ENCODE data around the gene UBA5.
A peak's percentile ranks its signal among the peaks of the same experiment; 100 is the strongest.
"Not testable (repeated sequence)": the region's sequence is repeated elsewhere in the genome, so short reads cannot be mapped to it uniquely, and the experiment has no call there.

UBA5 gene
- total RNA-seq = 28.1 to 37.0 (median 30.4) reads per million in 3 donors

- H3K4me1 ChIP-seq (ENCODE audit: control insufficient read depth, insufficient read depth, low read length, poor library complexity, severe bottlenecking) = peaks cover 11% of the 10 kb centered on the region
- no peaks in the 10 kb centered on the region for H3K27me3 ChIP-seq (replicated peaks; ENCODE audit: control insufficient read depth, insufficient read depth, low read length, poor library complexity, severe bottlenecking)
- peak within 1 kb of the TSS; percentile 77 for H3K27ac ChIP-seq (ENCODE audit: insufficient read depth, low read length, poor library complexity, severe bottlenecking)
- no peaks in the 10 kb centered on the region for H3K36me3 ChIP-seq (ENCODE audit: control insufficient read depth, insufficient read depth, low read length)
- H3K9me3 ChIP-seq (ENCODE audit: control insufficient read depth, low read length) = no peaks in the 10 kb centered on the region
- peak; percentile 51 to 56 (median 54) for DNase-seq
- peak within 1 kb of the TSS; percentile 93 for H3K4me3 ChIP-seq (ENCODE audit: insufficient read depth, low read depth, low read length, poor library complexity, severe bottlenecking)
Observed at GRCh38 chr3:132660052-132660810, at the start of gene UBA5. Gene UBA5, plus strand, starts transcription at chr3:132660329. Its CDS starts 209 bp downstream, at chr3:132660538.

DNA sequence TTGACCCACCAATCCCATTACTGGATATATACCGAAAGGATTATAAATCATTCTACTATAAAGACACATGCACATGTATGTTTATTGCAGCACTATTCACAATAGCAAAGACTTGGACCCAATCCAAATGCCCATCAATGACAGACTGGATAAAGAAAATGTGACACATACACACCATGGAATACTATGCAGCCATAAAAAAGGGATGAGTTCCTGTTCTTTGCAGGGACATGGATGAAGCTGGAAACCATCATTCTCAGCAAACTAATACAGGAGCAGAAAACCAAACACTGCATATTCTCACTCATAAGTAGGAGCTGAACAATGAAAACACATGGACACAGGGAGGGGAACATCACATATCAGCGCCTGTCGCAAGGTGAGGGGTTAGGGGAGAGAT, 44.8 kb upstream of the UBA5 start:
- DNase-seq; H3K27ac ChIP-seq (ENCODE audit: insufficient read depth, low read length, poor library complexity, severe bottlenecking); H3K27me3 ChIP-seq (replicated peaks; ENCODE audit: control insufficient read depth, insufficient read depth, low read length, poor library complexity, severe bottlenecking); H3K36me3 ChIP-seq (ENCODE audit: control insufficient read depth, insufficient read depth, low read length); H3K4me1 ChIP-seq (ENCODE audit: control insufficient read depth, insufficient read depth, low read length, poor library complexity, severe bottlenecking); H3K9me3 ChIP-seq (ENCODE audit: control insufficient read depth, low read length); H3K4me3 ChIP-seq (ENCODE audit: insufficient read depth, low read depth, low read length, poor library complexity, severe bottlenecking): not testable (repeated sequence)

GRCh38 chr3:132615881-132616280, 44.2 kb upstream of the UBA5 start:
- H3K4me3 ChIP-seq (ENCODE audit: insufficient read depth, low read depth, low read length, poor library complexity, severe bottlenecking) = no peak overlapping the region
- H3K9me3 ChIP-seq (ENCODE audit: control insufficient read depth, low read length) = no peaks in the 10 kb centered on the region
- no peaks in the 10 kb centered on the region for H3K4me1 ChIP-seq (ENCODE audit: control insufficient read depth, insufficient read depth, low read length, poor library complexity, severe bottlenecking)
- DNase-seq = no peak
- no peaks in the 10 kb centered on the region for H3K36me3 ChIP-seq (ENCODE audit: control insufficient read depth, insufficient read depth, low read length)
- no peaks in the 10 kb centered on the region for H3K27me3 ChIP-seq (replicated peaks; ENCODE audit: control insufficient read depth, insufficient read depth, low read length, poor library complexity, severe bottlenecking)
- no peak overlapping the region for H3K27ac ChIP-seq (ENCODE audit: insufficient read depth, low read length, poor library complexity, severe bottlenecking)

DNA sequence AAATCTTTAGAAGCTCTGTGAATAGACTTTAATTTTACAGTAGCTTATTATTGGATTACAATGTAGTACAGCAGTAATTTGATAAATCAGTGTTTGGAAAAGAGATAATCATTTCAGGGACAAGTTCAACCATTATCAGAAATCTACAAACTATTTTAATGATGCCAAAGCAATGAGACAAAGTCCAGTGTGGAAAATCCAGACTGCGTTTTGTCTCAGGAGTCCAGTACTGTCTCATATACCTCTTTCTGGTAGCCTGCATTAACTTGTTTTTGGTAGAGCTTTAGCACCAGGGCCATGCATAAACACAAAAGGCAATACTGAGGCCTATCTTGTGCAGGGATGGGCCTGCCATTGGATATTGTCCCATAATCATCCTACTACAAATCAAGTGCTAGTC, 43.3 kb upstream of the UBA5 start:
- DNase-seq = no peak
- Histone ChIP-seq H3K4me1 (ENCODE audit: control insufficient read depth, insufficient read depth, low read length, poor library complexity, severe bottlenecking) (no peaks in the 10 kb centered on the region), H3K9me3 (ENCODE audit: control insufficient read depth, low read length) (no peaks in the 10 kb centered on the region), H3K36me3 (ENCODE audit: control insufficient read depth, insufficient read depth, low read length) (no peaks in the 10 kb centered on the region), H3K27ac (ENCODE audit: insufficient read depth, low read length, poor library complexity, severe bottlenecking) (no peak overlapping the region), H3K27me3 (replicated peaks; ENCODE audit: control insufficient read depth, insufficient read depth, low read length, poor library complexity, severe bottlenecking) (no peaks in the 10 kb centered on the region), H3K4me3 (ENCODE audit: insufficient read depth, low read depth, low read length, poor library complexity, severe bottlenecking) (no peak overlapping the region)

DNA sequence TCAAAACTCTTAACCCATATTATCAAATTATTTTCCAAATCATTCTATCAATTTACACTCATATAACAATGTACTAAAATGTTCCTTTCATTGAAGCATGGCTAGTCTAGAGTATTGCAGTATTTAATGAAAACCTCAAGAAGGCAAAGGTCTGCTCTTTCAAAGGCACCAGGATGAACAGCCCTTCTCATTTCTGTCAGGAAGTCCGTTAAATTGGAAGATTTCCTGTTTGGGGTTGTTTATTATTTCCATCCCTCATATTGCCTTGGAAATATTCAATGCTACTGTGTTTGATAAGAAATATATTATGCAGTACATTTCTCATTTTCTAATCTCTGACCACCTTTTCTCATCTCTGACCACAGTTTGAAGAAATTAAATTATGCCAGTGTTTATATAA, 38.0 kb upstream of the UBA5 start:
- Histone ChIP-seq H3K4me3 (ENCODE audit: insufficient read depth, low read depth, low read length, poor library complexity, severe bottlenecking) (no peak overlapping the region), H3K36me3 (ENCODE audit: control insufficient read depth, insufficient read depth, low read length) (no peaks in the 10 kb centered on the region), H3K9me3 (ENCODE audit: control insufficient read depth, low read length) (no peaks in the 10 kb centered on the region), H3K27ac (ENCODE audit: insufficient read depth, low read length, poor library complexity, severe bottlenecking) (no peak overlapping the region), H3K27me3 (replicated peaks; ENCODE audit: control insufficient read depth, insufficient read depth, low read length, poor library complexity, severe bottlenecking) (no peaks in the 10 kb centered on the region), H3K4me1 (ENCODE audit: control insufficient read depth, insufficient read depth, low read length, poor library complexity, severe bottlenecking) (no peaks in the 10 kb centered on the region)
- DNase-seq = no peak

GRCh38 chr3:132622761-132623160, 37.4 kb upstream of the UBA5 start:
- no peak for DNase-seq
- no peaks in the 10 kb centered on the region for H3K9me3 ChIP-seq (ENCODE audit: control insufficient read depth, low read length)
- H3K27ac ChIP-seq (ENCODE audit: insufficient read depth, low read length, poor library complexity, severe bottlenecking) = no peak overlapping the region
- H3K4me3 ChIP-seq (ENCODE audit: insufficient read depth, low read depth, low read length, poor library complexity, severe bottlenecking) = no peak overlapping the region
- no peaks in the 10 kb centered on the region for H3K36me3 ChIP-seq (ENCODE audit: control insufficient read depth, insufficient read depth, low read length)
- H3K4me1 ChIP-seq (ENCODE audit: control insufficient read depth, insufficient read depth, low read length, poor library complexity, severe bottlenecking) = no peaks in the 10 kb centered on the region
- no peaks in the 10 kb centered on the region for H3K27me3 ChIP-seq (replicated peaks; ENCODE audit: control insufficient read depth, insufficient read depth, low read length, poor library complexity, severe bottlenecking)

DNA sequence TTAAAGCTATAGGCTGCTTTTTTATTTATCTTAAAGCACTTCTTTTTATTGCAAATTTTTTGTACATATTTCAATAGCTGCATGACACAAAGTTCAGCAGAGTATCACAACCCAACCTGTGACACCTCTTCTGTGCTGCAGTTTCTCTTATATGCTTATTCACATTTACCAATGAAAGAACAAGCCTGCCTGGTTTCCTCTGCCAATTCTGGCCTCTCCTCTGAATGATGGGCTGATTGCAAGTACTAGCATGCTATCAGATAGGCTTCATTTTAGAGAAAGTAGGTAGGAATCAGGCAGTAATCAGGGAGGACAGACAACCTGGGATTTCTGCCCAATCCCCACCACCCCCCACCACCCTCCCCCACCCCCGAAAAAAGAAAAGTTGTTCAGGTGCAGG, 36.5 kb upstream of the UBA5 start:
- no peak for DNase-seq
- no peaks in the 10 kb centered on the region for H3K4me1 ChIP-seq (ENCODE audit: control insufficient read depth, insufficient read depth, low read length, poor library complexity, severe bottlenecking)
- H3K9me3 ChIP-seq (ENCODE audit: control insufficient read depth, low read length) = no peaks in the 10 kb centered on the region
- H3K36me3 ChIP-seq (ENCODE audit: control insufficient read depth, insufficient read depth, low read length) = peaks cover 4% of the 10 kb centered on the region
- H3K4me3 ChIP-seq (ENCODE audit: insufficient read depth, low read depth, low read length, poor library complexity, severe bottlenecking) = no peak overlapping the region
- H3K27ac ChIP-seq (ENCODE audit: insufficient read depth, low read length, poor library complexity, severe bottlenecking) = no peak overlapping the region
- no peaks in the 10 kb centered on the region for H3K27me3 ChIP-seq (replicated peaks; ENCODE audit: control insufficient read depth, insufficient read depth, low read length, poor library complexity, severe bottlenecking)

- no peaks in the 10 kb centered on the region for H3K9me3 ChIP-seq (ENCODE audit: control insufficient read depth, low read length)
- DNase-seq = no peak
Observed at GRCh38 chr3:132624790-132625189, 35.3 kb upstream of the UBA5 start.

GRCh38 chr3:132625613-132626012, 34.5 kb upstream of the UBA5 start:
- H3K4me3 ChIP-seq (ENCODE audit: insufficient read depth, low read depth, low read length, poor library complexity, severe bottlenecking) = no peak overlapping the region
- no peaks in the 10 kb centered on the region for H3K27me3 ChIP-seq (replicated peaks; ENCODE audit: control insufficient read depth, insufficient read depth, low read length, poor library complexity, severe bottlenecking)
- DNase-seq = no peak
- peaks cover 4% of the 10 kb centered on the region for H3K36me3 ChIP-seq (ENCODE audit: control insufficient read depth, insufficient read depth, low read length)
- no peaks in the 10 kb centered on the region for H3K9me3 ChIP-seq (ENCODE audit: control insufficient read depth, low read length)
- no peaks in the 10 kb centered on the region for H3K4me1 ChIP-seq (ENCODE audit: control insufficient read depth, insufficient read depth, low read length, poor library complexity, severe bottlenecking)
- no peak overlapping the region for H3K27ac ChIP-seq (ENCODE audit: insufficient read depth, low read length, poor library complexity, severe bottlenecking)

More at GRCh38 chr3:132624790-132625189, 35.3 kb upstream of the UBA5 start:
- Histone ChIP-seq H3K36me3 (ENCODE audit: control insufficient read depth, insufficient read depth, low read length) (peaks cover 4% of the 10 kb centered on the region), H3K4me3 (ENCODE audit: insufficient read depth, low read depth, low read length, poor library complexity, severe bottlenecking) (no peak overlapping the region), H3K4me1 (ENCODE audit: control insufficient read depth, insufficient read depth, low read length, poor library complexity, severe bottlenecking) (no peaks in the 10 kb centered on the region), H3K27ac (ENCODE audit: insufficient read depth, low read length, poor library complexity, severe bottlenecking) (no peak overlapping the region), H3K27me3 (replicated peaks; ENCODE audit: control insufficient read depth, insufficient read depth, low read length, poor library complexity, severe bottlenecking) (no peaks in the 10 kb centered on the region)

GRCh38 chr3:132626955-132627354, 33.2 kb upstream of the UBA5 start:
- Histone ChIP-seq H3K27ac (ENCODE audit: insufficient read depth, low read length, poor library complexity, severe bottlenecking) (no peak overlapping the region), H3K27me3 (replicated peaks; ENCODE audit: control insufficient read depth, insufficient read depth, low read length, poor library complexity, severe bottlenecking) (no peaks in the 10 kb centered on the region), H3K4me3 (ENCODE audit: insufficient read depth, low read depth, low read length, poor library complexity, severe bottlenecking) (no peak overlapping the region), H3K36me3 (ENCODE audit: control insufficient read depth, insufficient read depth, low read length) (peaks cover 4% of the 10 kb centered on the region), H3K4me1 (ENCODE audit: control insufficient read depth, insufficient read depth, low read length, poor library complexity, severe bottlenecking) (no peaks in the 10 kb centered on the region), H3K9me3 (ENCODE audit: control insufficient read depth, low read length) (no peaks in the 10 kb centered on the region)
- DNase-seq = no peak
